Psoas muscle (tissue), 8 donors: ENCODE results near the gene AQP6. TPM values are rescaled to one million over a fixed set of nuclear protein-coding genes. Genes with fewer than 3 reads are reported as not detected.

Experiments
- ATAC-seq, 4 donors: fragments of 200-7000 bp; cut with Tn5 transposase; one replicate each; pipeline ENCODE4 v1.9.1; 2020; ENCODE audit warnings: moderate library complexity in 3 of 4, mild to moderate bottlenecking in 2 of 4
- DNase-seq, 2 donors: peaks; one replicate each; pipeline ENCODE4 v3.0.0-alpha.2; 2020
- H3K27ac ChIP-seq: fragments of 200-600 bp; one replicate; pipeline ENCODE4 v1.8.0; 2022
- H3K27me3 ChIP-seq, 3 donors: fragments of 200-600 bp in 1 of 3; one replicate each; pipeline versions ENCODE4 v1.6.1 to v1.8.0; 2013 to 2022; ENCODE audit warnings: low read length in 2 of 3, mild to moderate bottlenecking in 2 of 3, moderate library complexity in 1 of 3; ENCODE audit not compliant: insufficient read depth in 3 of 3
- H3K36me3 ChIP-seq, 2 donors: fragments of 200-600 bp in 1 of 2; one replicate each; pipeline versions ENCODE4 v1.6.1 to v1.8.0; 2013 to 2022; ENCODE audit warnings: low read depth in 1 of 2, mild to moderate bottlenecking in 1 of 2, moderate library complexity in 1 of 2; ENCODE audit not compliant: insufficient read depth in 1 of 2
- H3K4me1 ChIP-seq: fragments of 200-600 bp; one replicate; pipeline ENCODE4 v1.8.0; 2022
- H3K4me3 ChIP-seq: fragments of 200-600 bp; one replicate; pipeline ENCODE4 v1.8.0; 2022; ENCODE audit warnings: mild to moderate bottlenecking
- H3K9me3 ChIP-seq: fragments of 200-600 bp; one replicate; pipeline ENCODE4 v1.8.0; 2022
- WGBS, 3 donors: extraction: QIAGEN DNeasy Blood & Tissue Kit; methylation state at CpG; one replicate each; pipeline versions ENCODE4 v1.1.6 to v1.1.7; 2013; 5-methylcytosine and 5-hydroxymethylcytosine counted together
- intact Hi-C, 2 donors: fragments of 100-400 bp; cut with DNase I; formaldehyde crosslinking; loops; one replicate each; pipeline versions ENCODE4 v1.11.0 to v1.14.2; 2022
- polyA plus RNA-seq, 3 donors: library from polyadenylated mRNA; stranded (reverse); fragments of 200-250 nt; gene quantifications; one replicate each; pipeline ENCODE4 v1.2.3, GENCODE V29; 2013
- total RNA-seq, 4 donors: library from RNA; stranded (reverse); fragmentation: NEBNext Ultra II Directional in 2 of 4; extraction: Animal tissue kit (Norgen Biotek cat#: 25700) in 2 of 4; gene quantifications; one replicate each; pipeline versions ENCODE4 v1.2.1 to v1.2.4, GENCODE V29; 2021 to 2023
- TF ChIP-seq, protein P1 (sequence below): fragments of 200-600 bp; IDR thresholded peaks from one replicate; pipeline ENCODE4 v1.8.0; 2022; ENCODE audit warnings: antibody characterized with exemption
- donor health status: healthy with polysubstance abuse.
- donor health status: DM: no; HTN: no; CAD: no; lungs with moderate emphysema.
- donor health status: Bipolar disorder and iron deficiency.
- donor health status: healthy.
- donor health status: DM: yes; HTN: yes; CAD: no.
- donor health status: DM: no; HTN: no; CAD: no.
- donor health status: DM: no; HTN: no; CAD: no.
- donor health status: DM: yes; HTN: yes; CAD: no.

Gene AQP6
- total and polyA plus RNA-seq, 7 donors = 0.04 TPM; not detected in 6

DNA sequence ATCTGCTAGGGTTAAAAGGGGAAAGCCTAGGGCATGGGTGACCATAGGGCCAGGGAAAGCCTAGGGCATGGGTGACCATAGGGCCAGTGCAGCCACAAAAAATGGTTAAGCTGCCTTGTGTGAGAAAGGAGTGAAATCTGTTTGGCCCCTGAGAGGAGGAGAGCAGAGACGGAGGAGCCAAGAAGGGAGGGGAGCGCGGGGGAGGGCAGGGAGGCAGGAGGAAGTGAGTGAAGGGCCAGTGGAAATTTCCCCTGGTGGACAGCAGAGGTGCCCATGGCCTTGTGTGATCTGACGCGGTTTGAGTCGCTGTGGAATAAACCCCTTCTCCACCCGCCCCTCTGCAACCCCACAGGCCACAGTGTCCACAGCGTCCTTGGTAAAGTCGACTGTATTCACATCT lies 618 bp upstream of the AQP6 start:
- WGBS, 3 donors = 71 to 82% (median 81%) methylated on average over 8 to 9 of the region's 9 CpGs
- Histone ChIP-seq H3K27ac (no peak overlapping the region), H3K27me3 (peaks cover 0 to 35% (median 0%) of the 10 kb centered on the region in 3 donors), H3K4me1 (peaks cover 4% of the 10 kb centered on the region), H3K9me3 (no peaks in the 10 kb centered on the region), H3K4me3 (no peak overlapping the region), H3K36me3 (no peaks in the 10 kb centered on the region)
- no peak for ATAC-seq
- DNase-seq = no peak
- intact Hi-C loops = loop anchor here (5.0 to 10.0 kb wide), 2 partner anchors 85 to 203 kb away; partner anchors contain the start of gene ASIC1 (in 1 of the 2)
- TF ChIP-seq, protein P1, sequence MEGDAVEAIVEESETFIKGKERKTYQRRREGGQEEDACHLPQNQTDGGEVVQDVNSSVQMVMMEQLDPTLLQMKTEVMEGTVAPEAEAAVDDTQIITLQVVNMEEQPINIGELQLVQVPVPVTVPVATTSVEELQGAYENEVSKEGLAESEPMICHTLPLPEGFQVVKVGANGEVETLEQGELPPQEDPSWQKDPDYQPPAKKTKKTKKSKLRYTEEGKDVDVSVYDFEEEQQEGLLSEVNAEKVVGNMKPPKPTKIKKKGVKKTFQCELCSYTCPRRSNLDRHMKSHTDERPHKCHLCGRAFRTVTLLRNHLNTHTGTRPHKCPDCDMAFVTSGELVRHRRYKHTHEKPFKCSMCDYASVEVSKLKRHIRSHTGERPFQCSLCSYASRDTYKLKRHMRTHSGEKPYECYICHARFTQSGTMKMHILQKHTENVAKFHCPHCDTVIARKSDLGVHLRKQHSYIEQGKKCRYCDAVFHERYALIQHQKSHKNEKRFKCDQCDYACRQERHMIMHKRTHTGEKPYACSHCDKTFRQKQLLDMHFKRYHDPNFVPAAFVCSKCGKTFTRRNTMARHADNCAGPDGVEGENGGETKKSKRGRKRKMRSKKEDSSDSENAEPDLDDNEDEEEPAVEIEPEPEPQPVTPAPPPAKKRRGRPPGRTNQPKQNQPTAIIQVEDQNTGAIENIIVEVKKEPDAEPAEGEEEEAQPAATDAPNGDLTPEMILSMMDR = no peak

DNA sequence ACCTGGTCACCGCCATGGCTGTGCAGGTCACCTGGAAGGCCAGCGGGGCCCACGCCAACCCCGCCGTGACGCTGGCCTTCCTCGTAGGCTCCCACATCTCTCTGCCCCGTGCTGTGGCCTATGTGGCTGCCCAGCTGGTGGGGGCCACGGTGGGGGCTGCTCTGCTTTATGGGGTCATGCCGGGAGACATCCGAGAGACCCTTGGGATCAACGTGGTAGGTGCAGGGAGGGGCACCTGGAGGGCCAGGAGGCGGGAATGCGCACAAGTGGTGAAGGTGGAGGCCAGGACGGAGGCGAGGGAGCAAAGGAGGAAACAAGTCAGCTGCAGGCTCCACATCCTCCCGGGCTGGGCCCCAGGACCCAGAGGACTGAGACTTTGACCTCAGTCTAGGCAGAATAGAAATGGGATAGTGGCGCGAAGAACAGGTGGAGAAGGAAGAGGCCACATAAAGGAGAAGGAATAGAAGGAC lies 649 bp downstream of the AQP6 start:
- no peak for ATAC-seq
- TF ChIP-seq, protein P1 = no peak
- intact Hi-C loops = loop anchor here (5.0 to 10.0 kb wide), 2 partner anchors 84 to 201 kb away; partner anchors contain the start of gene ASIC1 (in 1 of the 2)
- WGBS, 3 donors = 81 to 86% (median 85%) methylated on average over 17 to 19 of the region's 19 CpGs
- no peaks in the 10 kb centered on the region for H3K36me3 ChIP-seq
- H3K27ac ChIP-seq = no peak overlapping the region
- H3K9me3 ChIP-seq = no peaks in the 10 kb centered on the region
- no peak overlapping the region for H3K4me3 ChIP-seq
- DNase-seq = no peak
- peaks cover 0 to 24% (median 0%) of the 10 kb centered on the region in 3 donors for H3K27me3 ChIP-seq
- no peaks in the 10 kb centered on the region for H3K4me1 ChIP-seq

DNA sequence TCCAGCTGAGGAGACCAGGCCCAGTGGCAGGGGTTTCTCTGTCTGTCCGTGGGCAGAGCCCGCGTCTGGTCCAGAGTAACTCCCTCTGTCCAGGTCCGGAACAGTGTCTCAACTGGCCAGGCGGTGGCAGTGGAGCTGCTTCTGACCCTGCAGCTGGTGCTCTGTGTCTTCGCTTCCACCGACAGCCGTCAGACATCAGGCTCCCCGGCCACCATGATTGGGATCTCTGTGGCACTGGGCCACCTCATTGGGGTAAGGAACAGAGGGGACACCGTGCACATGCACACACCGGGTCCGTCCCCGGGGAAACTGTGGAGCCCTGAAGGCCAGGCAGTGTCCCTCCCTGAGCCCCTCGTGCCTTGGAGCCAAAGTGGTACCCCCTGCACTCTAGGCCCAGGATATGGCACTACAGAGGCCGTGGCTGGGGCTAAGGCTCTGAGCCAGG lies 1.5 kb downstream of the AQP6 start:
- H3K27me3 ChIP-seq = peaks cover 0 to 15% (median 0%) of the 10 kb centered on the region in 3 donors
- peak; percentile 70 to 85 (median 82) for ATAC-seq
- no peak overlapping the region for H3K27ac ChIP-seq
- H3K9me3 ChIP-seq = no peaks in the 10 kb centered on the region
- H3K36me3 ChIP-seq = no peaks in the 10 kb centered on the region
- DNase-seq = peak; percentile 69 to 79
- WGBS, 3 donors = 33 to 37% (median 33%) methylated on average over 15 of the region's 15 CpGs
- no peaks in the 10 kb centered on the region for H3K4me1 ChIP-seq
- TF ChIP-seq, protein P1 = peak; percentile 42
- intact Hi-C loops = loop anchor here (5.0 to 10.0 kb wide), 2 partner anchors 83 to 201 kb away; partner anchors contain the start of gene ASIC1 (in 1 of the 2)
- H3K4me3 ChIP-seq = no peak overlapping the region

DNA sequence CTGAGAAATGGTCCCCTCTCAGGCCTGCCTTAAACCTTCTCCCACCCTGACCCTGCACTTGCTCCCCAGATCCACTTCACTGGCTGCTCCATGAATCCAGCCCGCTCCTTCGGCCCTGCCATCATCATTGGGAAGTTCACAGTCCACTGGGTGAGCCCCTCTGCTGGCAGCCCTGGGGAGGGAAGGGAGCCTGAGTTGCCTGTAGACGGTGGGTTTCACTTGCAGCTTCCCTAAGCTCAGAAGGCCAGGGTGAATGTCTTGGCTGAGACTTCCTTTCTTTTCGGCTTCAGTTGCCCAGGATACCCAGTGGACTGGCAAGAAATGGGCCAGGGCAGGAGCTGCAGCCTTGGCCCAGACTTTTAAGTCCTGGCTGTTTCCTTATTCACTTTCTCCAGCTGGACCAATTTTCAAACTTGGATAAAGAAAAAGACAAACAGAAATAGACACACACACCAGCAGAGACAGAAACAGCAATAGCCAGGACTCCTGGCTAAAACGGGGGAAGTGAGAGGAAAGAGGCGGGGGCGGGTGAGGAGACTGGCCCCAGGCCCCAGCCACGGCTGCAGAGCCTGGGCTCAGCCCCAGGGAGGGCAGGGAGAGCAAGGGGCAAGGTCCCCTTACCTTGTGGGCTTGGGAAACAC lies 2.0 kb downstream of the AQP6 start:
- TF ChIP-seq, protein P1 = no peak
- DNase-seq = peak in 1 of 2 donors; percentile 19
- no peaks in the 10 kb centered on the region for H3K9me3 ChIP-seq
- H3K27me3 ChIP-seq = peaks cover 0 to 10% (median 0%) of the 10 kb centered on the region in 3 donors
- no peak overlapping the region for H3K4me3 ChIP-seq
- no peaks in the 10 kb centered on the region for H3K36me3 ChIP-seq
- ATAC-seq = peak in 1 of 4 donors; percentile 15
- 54 to 64% (median 60%) methylated on average over 8 of the region's 8 CpGs for WGBS, 3 donors
- H3K4me1 ChIP-seq = no peaks in the 10 kb centered on the region
- no peak overlapping the region for H3K27ac ChIP-seq
- intact Hi-C loops = loop anchor here (5.0 to 10.0 kb wide), 2 partner anchors 83 to 200 kb away; partner anchors contain the start of gene ASIC1 (in 1 of the 2)
